HEK293 (cell line): ENCODE results near the gene RNASEH1.

Experiments
- EGR2 ChIP-seq: fragments of 450-650 bp; formaldehyde crosslinking; IDR thresholded peaks from 2 replicates; pipeline ENCODE4 v1.5.1; 2016; ENCODE audit warnings: low read depth, missing biosample characterization, missing genetic modification characterization
- KLF9 ChIP-seq: fragments of 450-650 bp; formaldehyde crosslinking; IDR thresholded peaks from 2 replicates; pipeline ENCODE4 v1.5.1; 2016; ENCODE audit warnings: missing biosample characterization, missing genetic modification characterization, low read depth
- MEIS1 ChIP-seq: sonication (generic); formaldehyde crosslinking; IDR thresholded peaks from 2 replicates; pipeline ENCODE4 v1.8.1; 2022; ENCODE audit warnings: missing genetic modification reagents, mild to moderate bottlenecking, borderline replicate concordance
- TRIM28 ChIP-seq: IDR thresholded peaks from 2 replicates; pipeline ENCODE4 v1.6.1; 2011; ENCODE audit warnings: low read length, control low read depth, borderline replicate concordance
- ZBTB10 ChIP-seq: fragments of 450-650 bp; formaldehyde crosslinking; IDR thresholded peaks from 2 replicates; pipeline ENCODE4 v1.5.1; 2016; ENCODE audit warnings: missing biosample characterization, missing genetic modification characterization
- ZBTB26 ChIP-seq: fragments of 450-650 bp; formaldehyde crosslinking; optimal IDR thresholded peaks from 2 replicates; pipeline ENCODE3; 2016; ENCODE audit warnings: missing biosample characterization, mild to moderate bottlenecking, missing genetic modification characterization
- ZNF2 ChIP-seq: fragments of 450-650 bp; formaldehyde crosslinking; IDR thresholded peaks from 2 replicates; pipeline ENCODE4 v1.5.1; 2016; ENCODE audit warnings: missing biosample characterization, missing genetic modification characterization
- ZNF214 ChIP-seq: fragments of 450-650 bp; formaldehyde crosslinking; IDR thresholded peaks from 2 replicates; pipeline ENCODE4 v1.5.1; 2017; ENCODE audit warnings: missing biosample characterization, mild to moderate bottlenecking, missing genetic modification characterization, borderline replicate concordance
- ZNF239 ChIP-seq: fragments of 450-650 bp; formaldehyde crosslinking; IDR thresholded peaks from 2 replicates; pipeline ENCODE4 v1.5.1; 2016; ENCODE audit warnings: missing biosample characterization, missing genetic modification characterization
- ZNF37A ChIP-seq: fragments of 450-650 bp; IDR thresholded peaks from 2 replicates; pipeline ENCODE4 v1.5.1; 2018; ENCODE audit warnings: missing biosample characterization, missing genetic modification characterization
- ZNF433 ChIP-seq: fragments of 450-650 bp; formaldehyde crosslinking; IDR thresholded peaks from 2 replicates; pipeline ENCODE4 v1.5.1; 2016; ENCODE audit warnings: missing biosample characterization, missing genetic modification characterization, low read depth
- ZNF514 ChIP-seq: fragments of 450-650 bp; formaldehyde crosslinking; IDR thresholded peaks from 2 replicates; pipeline ENCODE4 v1.5.1; 2016; ENCODE audit warnings: missing biosample characterization, missing genetic modification characterization
- ZNF530 ChIP-seq: fragments of 450-650 bp; formaldehyde crosslinking; IDR thresholded peaks from 2 replicates; pipeline ENCODE4 v1.5.1; 2016; ENCODE audit warnings: low read depth, missing biosample characterization, missing genetic modification characterization
- ZNF600 ChIP-seq: fragments of 450-650 bp; formaldehyde crosslinking; IDR thresholded peaks from 2 replicates; pipeline ENCODE4 v1.5.1; 2016; ENCODE audit warnings: missing biosample characterization, missing genetic modification characterization
- ZNF621 ChIP-seq: fragments of 450-650 bp; formaldehyde crosslinking; IDR thresholded peaks from 2 replicates; pipeline ENCODE4 v1.5.1; 2017; ENCODE audit warnings: missing biosample characterization, missing genetic modification characterization
- ZNF623 ChIP-seq: fragments of 450-650 bp; formaldehyde crosslinking; IDR thresholded peaks from 2 replicates; pipeline ENCODE4 v1.5.1; 2016; ENCODE audit warnings: missing biosample characterization, missing genetic modification characterization
- ZNF629 ChIP-seq: fragments of 450-650 bp; formaldehyde crosslinking; IDR thresholded peaks from 2 replicates; pipeline ENCODE4 v1.5.1; 2017; ENCODE audit warnings: missing biosample characterization, missing genetic modification characterization
- ZNF654 ChIP-seq: fragments of 450-650 bp; formaldehyde crosslinking; IDR thresholded peaks from 2 replicates; pipeline ENCODE4 v1.5.1; 2016; ENCODE audit warnings: low read depth, missing biosample characterization, missing genetic modification characterization
- ZNF664 ChIP-seq: fragments of 450-650 bp; formaldehyde crosslinking; IDR thresholded peaks from 2 replicates; pipeline ENCODE4 v1.5.1; 2016; ENCODE audit warnings: missing biosample characterization, missing genetic modification characterization
- ZNF747 ChIP-seq: fragments of 450-650 bp; formaldehyde crosslinking; IDR thresholded peaks from 2 replicates; pipeline ENCODE4 v1.5.1; 2016; ENCODE audit warnings: missing biosample characterization, missing genetic modification characterization
- ZNF76 ChIP-seq: fragments of 450-650 bp; formaldehyde crosslinking; IDR thresholded peaks from 2 replicates; pipeline ENCODE4; 2016; ENCODE audit warnings: low read depth, missing biosample characterization, missing genetic modification characterization, borderline replicate concordance
- ZNF830 ChIP-seq: fragments of 450-650 bp; IDR thresholded peaks from 2 replicates; pipeline ENCODE4 v1.5.0; 2018; ENCODE audit warnings: missing biosample characterization, missing genetic modification characterization, low read depth, mild to moderate bottlenecking, moderate library complexity
- ZNF837 ChIP-seq: fragments of 450-650 bp; formaldehyde crosslinking; IDR thresholded peaks from 2 replicates; pipeline ENCODE4 v1.5.1; 2016; ENCODE audit warnings: missing biosample characterization, missing genetic modification characterization
- ZSCAN23 ChIP-seq: fragments of 450-650 bp; formaldehyde crosslinking; IDR thresholded peaks from 2 replicates; pipeline ENCODE4 v1.5.1; 2016; ENCODE audit warnings: missing biosample characterization, missing genetic modification characterization
- ZSCAN30 ChIP-seq: fragments of 450-650 bp; IDR thresholded peaks from 2 replicates; pipeline ENCODE4 v1.5.1; 2018; ENCODE audit warnings: missing biosample characterization, mild to moderate bottlenecking, missing genetic modification characterization, moderate library complexity
- ZXDB ChIP-seq: fragments of 450-650 bp; formaldehyde crosslinking; IDR thresholded peaks from 2 replicates; pipeline ENCODE4 v1.5.1; 2016; ENCODE audit warnings: missing biosample characterization, missing genetic modification characterization
- TF ChIP-seq, protein P1 (sequence below): fragments of 450-650 bp; formaldehyde crosslinking; IDR thresholded peaks from 2 replicates; pipeline ENCODE4 v1.5.1; 2017; ENCODE audit warnings: missing biosample characterization, missing genetic modification characterization
- TF ChIP-seq, protein P2 (sequence below): fragments of 450-650 bp; formaldehyde crosslinking; IDR thresholded peaks from 2 replicates; pipeline ENCODE4 v1.5.1; 2016; ENCODE audit warnings: missing biosample characterization, missing genetic modification characterization
- TF ChIP-seq, protein P3 (sequence below): fragments of 450-650 bp; formaldehyde crosslinking; IDR thresholded peaks from 2 replicates; pipeline ENCODE4 v1.5.1; 2016; ENCODE audit warnings: missing biosample characterization, missing genetic modification characterization

RNASEH1 gene

GRCh38 chr2:3519255-3520205, 38.6 kb downstream of the RNASEH1 start, which contains the start of gene ADI1 (continued):
- no peak for TF ChIP-seq ZBTB10 (tag by site-specific recombination)
- 0 out of 2 replicates have a peak, but pooled peaks have one; percentile 38 for TF ChIP-seq ZNF629
- TF ChIP-seq ZNF514 (tag by site-specific recombination): no peak
- TF ChIP-seq KLF9 (tag by site-specific recombination): peak; percentile 49; the same call in 1 of the 2 replicates
- TF ChIP-seq ZNF530 (tag by site-specific recombination): no peak
- TF ChIP-seq ZSCAN30 (tag by site-specific recombination): peak; percentile 72; the same call in 1 of the 2 replicates
- no peak for TF ChIP-seq ZNF830 (tag by site-specific recombination)
- no peak for TF ChIP-seq ZNF623 (tag by site-specific recombination)
- TF ChIP-seq EGR2 (tag by site-specific recombination): no peak
- no peak for TF ChIP-seq ZNF654 (tag by site-specific recombination)
- TF ChIP-seq ZNF747 (tag by site-specific recombination): no peak
- TF ChIP-seq ZBTB26: peak; percentile 95
- no peak for TF ChIP-seq ZNF621
- 0 out of 2 replicates have a peak, but pooled peaks have one; percentile 23 for TF ChIP-seq ZNF837 (tag by site-specific recombination)
- peak; percentile 43; the same call in 1 of the 2 replicates for TF ChIP-seq ZNF76 (tag by site-specific recombination)
- peak; percentile 64 for TF ChIP-seq ZNF600 (tag by site-specific recombination)
- no peak for TF ChIP-seq ZNF433
- TF ChIP-seq, protein P1, sequence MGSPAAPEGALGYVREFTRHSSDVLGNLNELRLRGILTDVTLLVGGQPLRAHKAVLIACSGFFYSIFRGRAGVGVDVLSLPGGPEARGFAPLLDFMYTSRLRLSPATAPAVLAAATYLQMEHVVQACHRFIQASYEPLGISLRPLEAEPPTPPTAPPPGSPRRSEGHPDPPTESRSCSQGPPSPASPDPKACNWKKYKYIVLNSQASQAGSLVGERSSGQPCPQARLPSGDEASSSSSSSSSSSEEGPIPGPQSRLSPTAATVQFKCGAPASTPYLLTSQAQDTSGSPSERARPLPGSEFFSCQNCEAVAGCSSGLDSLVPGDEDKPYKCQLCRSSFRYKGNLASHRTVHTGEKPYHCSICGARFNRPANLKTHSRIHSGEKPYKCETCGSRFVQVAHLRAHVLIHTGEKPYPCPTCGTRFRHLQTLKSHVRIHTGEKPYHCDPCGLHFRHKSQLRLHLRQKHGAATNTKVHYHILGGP: no peak
- TF ChIP-seq TRIM28: no peak
- no peak for TF ChIP-seq MEIS1 (CRISPR knock-in tag)
- TF ChIP-seq, protein P2, sequence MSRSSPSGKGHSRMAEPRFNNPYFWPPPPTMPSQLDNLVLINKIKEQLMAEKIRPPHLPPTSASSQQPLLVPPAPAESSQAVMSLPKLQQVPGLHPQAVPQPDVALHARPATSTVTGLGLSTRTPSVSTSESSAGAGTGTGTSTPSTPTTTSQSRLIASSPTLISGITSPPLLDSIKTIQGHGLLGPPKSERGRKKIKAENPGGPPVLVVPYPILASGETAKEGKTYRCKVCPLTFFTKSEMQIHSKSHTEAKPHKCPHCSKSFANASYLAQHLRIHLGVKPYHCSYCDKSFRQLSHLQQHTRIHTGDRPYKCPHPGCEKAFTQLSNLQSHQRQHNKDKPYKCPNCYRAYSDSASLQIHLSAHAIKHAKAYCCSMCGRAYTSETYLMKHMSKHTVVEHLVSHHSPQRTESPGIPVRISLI (tag by site-specific recombination): no peak
- peak; percentile 80 for TF ChIP-seq ZNF2 (tag by site-specific recombination)
- TF ChIP-seq, protein P3, sequence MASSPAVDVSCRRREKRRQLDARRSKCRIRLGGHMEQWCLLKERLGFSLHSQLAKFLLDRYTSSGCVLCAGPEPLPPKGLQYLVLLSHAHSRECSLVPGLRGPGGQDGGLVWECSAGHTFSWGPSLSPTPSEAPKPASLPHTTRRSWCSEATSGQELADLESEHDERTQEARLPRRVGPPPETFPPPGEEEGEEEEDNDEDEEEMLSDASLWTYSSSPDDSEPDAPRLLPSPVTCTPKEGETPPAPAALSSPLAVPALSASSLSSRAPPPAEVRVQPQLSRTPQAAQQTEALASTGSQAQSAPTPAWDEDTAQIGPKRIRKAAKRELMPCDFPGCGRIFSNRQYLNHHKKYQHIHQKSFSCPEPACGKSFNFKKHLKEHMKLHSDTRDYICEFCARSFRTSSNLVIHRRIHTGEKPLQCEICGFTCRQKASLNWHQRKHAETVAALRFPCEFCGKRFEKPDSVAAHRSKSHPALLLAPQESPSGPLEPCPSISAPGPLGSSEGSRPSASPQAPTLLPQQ: peak; percentile 73
- no peak for TF ChIP-seq ZNF214 (tag by site-specific recombination)
- TF ChIP-seq ZSCAN23 (tag by site-specific recombination): no peak
- no peak for TF ChIP-seq ZNF664 (tag by site-specific recombination)
- TF ChIP-seq ZNF37A (tag by site-specific recombination): no peak
- TF ChIP-seq ZXDB: peak; percentile 75
- no peak for TF ChIP-seq ZNF239 (tag by site-specific recombination)
